GM21825 (cell line): Measurements from ENCODE around the gene CTTNBP2.
"Not testable (repeated sequence)": the region's sequence is repeated elsewhere in the genome, so short reads cannot be mapped to it uniquely, and the experiment has no call there.

Experiments used
- ATAC-seq: cut with Tn5 transposase; IDR thresholded peaks from one replicate; pipeline ENCODE4 v1.9.1; 2021; ENCODE audit warnings: mild to moderate bottlenecking, moderate library complexity; ENCODE audit not compliant: unreplicated experiment

The CTTNBP2 gene

GRCh38 chr7:117750612-117751563, 122.4 kb downstream of the CTTNBP2 start:
- no peak for ATAC-seq

- no peak for ATAC-seq
Measured at GRCh38 chr7:117741962-117742361, 131.3 kb downstream of the CTTNBP2 start.

- ATAC-seq = no peak
Measured at GRCh38 chr7:117739085-117739484, 134.2 kb downstream of the CTTNBP2 start.

- ATAC-seq = no peak
Measured at GRCh38 chr7:117737926-117738325, 135.3 kb downstream of the CTTNBP2 start.

GRCh38 chr7:117731455-117731854, 141.8 kb downstream of the CTTNBP2 start:
- ATAC-seq = peak; percentile 92

- ATAC-seq = no peak
Measured at GRCh38 chr7:117730390-117730789, 142.9 kb downstream of the CTTNBP2 start.

GRCh38 chr7:117728890-117729624, 144.2 kb downstream of the CTTNBP2 start:
- ATAC-seq = peak; percentile 61

GRCh38 chr7:117724898-117725297, 148.3 kb downstream of the CTTNBP2 start:
- ATAC-seq = no peak

- ATAC-seq = no peak
Measured at GRCh38 chr7:117719377-117719776, 153.9 kb downstream of the CTTNBP2 start.

GRCh38 chr7:117718116-117718835, 155.0 kb downstream of the CTTNBP2 start:
- ATAC-seq = no peak

GRCh38 chr7:117717357-117717756, 155.9 kb downstream of the CTTNBP2 start:
- ATAC-seq = no peak

GRCh38 chr7:117716707-117717299, 156.4 kb downstream of the CTTNBP2 start:
- no peak for ATAC-seq

- ATAC-seq = peak; percentile 92
Measured at GRCh38 chr7:117715784-117716445, 157.3 kb downstream of the CTTNBP2 start.

- ATAC-seq = no peak
Measured at GRCh38 chr7:117711556-117711955, 161.7 kb downstream of the CTTNBP2 start.

- ATAC-seq = not testable (repeated sequence)
Measured at GRCh38 chr7:117708173-117708572, 165.1 kb downstream of the CTTNBP2 start.

- ATAC-seq = no peak
Measured at GRCh38 chr7:117707080-117707479, 166.2 kb downstream of the CTTNBP2 start.

GRCh38 chr7:117706210-117706609, 167.0 kb downstream of the CTTNBP2 start:
- no peak for ATAC-seq

GRCh38 chr7:117705630-117706029, 167.6 kb downstream of the CTTNBP2 start:
- no peak for ATAC-seq

- ATAC-seq = no peak
Measured at GRCh38 chr7:117704063-117704462, 169.2 kb downstream of the CTTNBP2 start.

GRCh38 chr7:117698018-117698417, 175.2 kb downstream of the CTTNBP2 start:
- no peak for ATAC-seq
